Measurements from ENCODE around the gene MTHFD1L.

The MTHFD1L gene

GRCh38 chr6:150978624-150979023 is 113.1 kb downstream of the MTHFD1L start:
- DNase-seq (no peak), ATAC-seq (ENCODE audit: insufficient read depth, low read depth) (no peak)
- H3K79me2 ChIP-seq (ENCODE audit: insufficient read depth, low read length) = no peaks in the 10 kb centered on the region
- no peaks in the 10 kb centered on the region for H3K27me3 ChIP-seq (ENCODE audit: insufficient read depth, low read length, poor library complexity)
- H3K27ac ChIP-seq (ENCODE audit: low read length) = no peak overlapping the region
- no peaks in the 10 kb centered on the region for H3K4me1 ChIP-seq (ENCODE audit: insufficient read depth, low read length)
- H3K9me3 ChIP-seq (ENCODE audit: insufficient read depth, low read length, severe bottlenecking) = no peaks in the 10 kb centered on the region
- H3K9ac ChIP-seq (ENCODE audit: low read depth, low read length) = no peak overlapping the region
- TF ChIP-seq EZH2 (IDR thresholded peaks at IDR 0.05; ENCODE audit: borderline replicate concordance, low read depth, low read length, severe bottlenecking) (no peak), CTCF (IDR thresholded peaks at IDR 0.05; ENCODE audit: borderline replicate concordance, extremely low read depth, low read length, poor library complexity, severe bottlenecking) (no peak)
- H3K4me3 ChIP-seq (ENCODE audit: low read depth in 1 of 2, low read length in 2 of 2) = no peak overlapping the region
- no peak overlapping the region for H2AFZ ChIP-seq (ENCODE audit: low read depth, low read length)
- H3K36me3 ChIP-seq (ENCODE audit: insufficient read depth, low read length) = peaks cover 65% of the 10 kb centered on the region
- no peaks in the 10 kb centered on the region; the same call in 1 of the 2 replicates for H4K20me1 ChIP-seq (ENCODE audit: insufficient read depth, low read length)
- no peak overlapping the region for H3K4me2 ChIP-seq (ENCODE audit: insufficient read depth, low read length)

GRCh38 chr6:150979826-150980350 is 114.4 kb downstream of the MTHFD1L start:
- Histone ChIP-seq H2AFZ (ENCODE audit: low read depth, low read length) (no peak overlapping the region), H3K79me2 (ENCODE audit: insufficient read depth, low read length) (no peaks in the 10 kb centered on the region), H3K36me3 (ENCODE audit: insufficient read depth, low read length) (peaks cover 59% of the 10 kb centered on the region), H3K4me1 (ENCODE audit: insufficient read depth, low read length) (no peaks in the 10 kb centered on the region), H3K9ac (ENCODE audit: low read depth, low read length) (no peak overlapping the region), H3K4me3 (ENCODE audit: low read depth in 1 of 2, low read length in 2 of 2) (no peak overlapping the region), H3K9me3 (ENCODE audit: insufficient read depth, low read length, severe bottlenecking) (no peaks in the 10 kb centered on the region), H3K27me3 (ENCODE audit: insufficient read depth, low read length, poor library complexity) (no peaks in the 10 kb centered on the region), H3K4me2 (ENCODE audit: insufficient read depth, low read length) (no peak overlapping the region), H4K20me1 (ENCODE audit: insufficient read depth, low read length) (no peaks in the 10 kb centered on the region; the same call in 1 of the 2 replicates), H3K27ac (ENCODE audit: low read length) (no peak overlapping the region)
- ATAC-seq (ENCODE audit: insufficient read depth, low read depth) (no peak), DNase-seq (no peak)
- TF ChIP-seq CTCF (IDR thresholded peaks at IDR 0.05; ENCODE audit: borderline replicate concordance, extremely low read depth, low read length, poor library complexity, severe bottlenecking) (no peak), EZH2 (IDR thresholded peaks at IDR 0.05; ENCODE audit: borderline replicate concordance, low read depth, low read length, severe bottlenecking) (no peak)

GRCh38 chr6:150981095-150981494 is 115.6 kb downstream of the MTHFD1L start:
- Histone ChIP-seq H2AFZ (ENCODE audit: low read depth, low read length) (no peak overlapping the region), H3K4me1 (ENCODE audit: insufficient read depth, low read length) (no peaks in the 10 kb centered on the region), H3K36me3 (ENCODE audit: insufficient read depth, low read length) (peaks cover 59% of the 10 kb centered on the region), H3K9ac (ENCODE audit: low read depth, low read length) (no peak overlapping the region), H3K27me3 (ENCODE audit: insufficient read depth, low read length, poor library complexity) (no peaks in the 10 kb centered on the region), H3K9me3 (ENCODE audit: insufficient read depth, low read length, severe bottlenecking) (no peaks in the 10 kb centered on the region), H4K20me1 (ENCODE audit: insufficient read depth, low read length) (no peaks in the 10 kb centered on the region; the same call in 1 of the 2 replicates), H3K79me2 (ENCODE audit: insufficient read depth, low read length) (no peaks in the 10 kb centered on the region), H3K4me3 (ENCODE audit: low read depth in 1 of 2, low read length in 2 of 2) (no peak overlapping the region), H3K27ac (ENCODE audit: low read length) (no peak overlapping the region), H3K4me2 (ENCODE audit: insufficient read depth, low read length) (no peak overlapping the region)
- TF ChIP-seq EZH2 (IDR thresholded peaks at IDR 0.05; ENCODE audit: borderline replicate concordance, low read depth, low read length, severe bottlenecking) (no peak), CTCF (IDR thresholded peaks at IDR 0.05; ENCODE audit: borderline replicate concordance, extremely low read depth, low read length, poor library complexity, severe bottlenecking) (no peak)
- ATAC-seq (ENCODE audit: insufficient read depth, low read depth) (no peak), DNase-seq (no peak)

Measured in DND-41 (cell line).